Renal cortex interstitium (tissue), 11 donors: ENCODE data around the gene PHTF2. TPM values are rescaled to one million over a fixed set of nuclear protein-coding genes. Genes with fewer than 3 reads are reported as not detected.

Experiments used
- DNase-seq, 11 donors: peaks; one replicate each; pipeline ENCODE4 v3.0.0-alpha.2; 2013; ENCODE audit warnings: low read depth in 9 of 11, low spot score in 4 of 11; ENCODE audit errors: extremely low read depth in 1 of 11
- polyA plus RNA-seq, 3 donors: library from polyadenylated mRNA; unstranded; fragments of 120-200 nt; gene quantifications; one replicate each; pipeline ENCODE4 v1.2.1, GENCODE V29; 2013; ENCODE audit not compliant: insufficient read length in 3 of 3

PHTF2 gene
- polyA plus RNA-seq, 3 donors = 22.4 to 32.1 (median 25.6) TPM

- no peak for DNase-seq
These were observed 105.0 kb downstream of the PHTF2 start for GRCh38 chr7:77903597-77903996.

GRCh38 chr7:77904252-77904651 lies 105.7 kb downstream of the PHTF2 start:
- DNase-seq = no peak

- no peak for DNase-seq
These were observed 108.7 kb downstream of the PHTF2 start for GRCh38 chr7:77907281-77907680.

- DNase-seq = no peak
These were observed 110.1 kb downstream of the PHTF2 start for GRCh38 chr7:77908664-77909063.

- DNase-seq = no peak
These were observed 111.6 kb downstream of the PHTF2 start for GRCh38 chr7:77910124-77910523.

- no peak for DNase-seq
These were observed 113.7 kb downstream of the PHTF2 start for GRCh38 chr7:77912293-77912692.

- DNase-seq = no peak
These were observed 115.5 kb downstream of the PHTF2 start for GRCh38 chr7:77913977-77914607.

- DNase-seq = no peak
These were observed 119.1 kb downstream of the PHTF2 start for GRCh38 chr7:77917500-77918262.

- DNase-seq = no peak
These were observed 120.1 kb downstream of the PHTF2 start for GRCh38 chr7:77918676-77919075.

- no peak for DNase-seq
These were observed 124.8 kb downstream of the PHTF2 start for GRCh38 chr7:77923419-77923818.

- no peak for DNase-seq
These were observed 131.9 kb downstream of the PHTF2 start for GRCh38 chr7:77930496-77930895.

GRCh38 chr7:77931841-77932240 lies 133.3 kb downstream of the PHTF2 start:
- DNase-seq = no peak

- no peak for DNase-seq
These were observed 134.8 kb downstream of the PHTF2 start for GRCh38 chr7:77933394-77933793.

- no peak for DNase-seq
These were observed 137.2 kb downstream of the PHTF2 start for GRCh38 chr7:77935652-77936348.

- peak in 6 of 11 donors; percentile 4 to 21 (median 6) for DNase-seq
These were observed 142.1 kb downstream of the PHTF2 start for GRCh38 chr7:77940647-77941046.

- DNase-seq = no peak
These were observed 143.9 kb downstream of the PHTF2 start for GRCh38 chr7:77942431-77942830.

- no peak for DNase-seq
These were observed 145.9 kb downstream of the PHTF2 start for GRCh38 chr7:77944183-77945182.

- no peak for DNase-seq
These were observed 152.0 kb downstream of the PHTF2 start for GRCh38 chr7:77950548-77950947.
